A673 (cell line): ENCODE measurements around the gene SCAI. TPM values are rescaled to one million over a fixed set of nuclear protein-coding genes. Genes with fewer than 3 reads are reported as not detected.

Experiments used
- BruUV-seq: library from RNA; stranded (reverse); fragments of 400-500 nt; replicated peaks from 2 replicates; lab custom pipeline; 2021; lab: Mats Ljungman, UMichigan
- CTCF ChIA-PET: fragments of 300-600 bp; sonication (Branson Sonifier 250); formaldehyde crosslinking; loops from one replicate; lab custom pipeline; 2022; ENCODE audit warnings: antibody characterized with exemption; lab: Charles Lee
- POLR2A ChIA-PET: fragments of 300-600 bp; sonication (Branson Sonifier 250); formaldehyde crosslinking; loops from one replicate; lab custom pipeline; 2022; ENCODE audit warnings: antibody characterized with exemption; ENCODE audit not compliant: low non-redundant PET; lab: Charles Lee
- DNase-seq: peaks from one replicate; pipeline ENCODE4 v3.0.0-alpha.2; 2015; ENCODE audit warnings: low spot score
- H3K27ac ChIP-seq: fragments of 200-600 bp; sonication (generic); 2 replicates; pipeline ENCODE4 v1.5.1; 2016; ENCODE audit warnings: mixed run types, low read depth, mild to moderate bottlenecking, mixed read lengths, antibody characterized with exemption, low read length; ENCODE audit not compliant: poor library complexity, severe bottlenecking
- H3K27me3 ChIP-seq: fragments of 200-600 bp; sonication (generic); replicated peaks from 2 replicates; pipeline ENCODE4 v1.6.1; 2017; ENCODE audit warnings: mixed run types, low read depth, mild to moderate bottlenecking, mixed read lengths, antibody characterized with exemption, low read length; ENCODE audit not compliant: insufficient read depth, poor library complexity
- H3K36me3 ChIP-seq: fragments of 200-600 bp; sonication (generic); 2 replicates; pipeline ENCODE4 v1.6.1; 2016; ENCODE audit warnings: mixed run types, mild to moderate bottlenecking, mixed read lengths, antibody characterized with exemption, low read length; ENCODE audit not compliant: insufficient read depth, poor library complexity, severe bottlenecking
- H3K4me1 ChIP-seq: fragments of 200-600 bp; sonication (generic); 2 replicates; pipeline ENCODE4 v1.6.1; 2017; ENCODE audit warnings: mixed run types, mild to moderate bottlenecking, mixed read lengths, antibody characterized with exemption, low read length; ENCODE audit not compliant: insufficient read depth, poor library complexity, severe bottlenecking
- H3K4me3 ChIP-seq: fragments of 200-600 bp; sonication (generic); 2 replicates; pipeline ENCODE4 v1.5.1; 2016; ENCODE audit warnings: low read depth, mixed run types, mild to moderate bottlenecking, mixed read lengths, low read length; ENCODE audit not compliant: poor library complexity, severe bottlenecking
- H3K9me3 ChIP-seq: fragments of 200-600 bp; sonication (generic); 2 replicates; pipeline ENCODE4 v1.6.1; 2016; ENCODE audit warnings: mixed run types, low read depth, mild to moderate bottlenecking, mixed read lengths, antibody characterized with exemption, low read length; ENCODE audit not compliant: poor library complexity, severe bottlenecking
- CTCF ChIP-seq: fragments of 300-800, 200-600 bp; sonication (generic); conservative IDR thresholded peaks from 2 replicates; pipeline ENCODE4 v1.5.1; 2017; ENCODE audit warnings: low read depth, mild to moderate bottlenecking, antibody characterized with exemption, low read length, moderate library complexity, mixed read lengths
- EZH2 ChIP-seq: fragments of 200-600 bp; sonication (generic); IDR thresholded peaks from 2 replicates; pipeline ENCODE4 v1.6.1; 2017; ENCODE audit warnings: borderline replicate concordance, low read depth, mild to moderate bottlenecking, mixed read lengths, antibody characterized with exemption, low read length; ENCODE audit not compliant: poor library complexity, severe bottlenecking
- intact Hi-C: fragments of 100-400 bp; cut with micrococcal nuclease; formaldehyde crosslinking; loops from one replicate; pipeline ENCODE4 v1.10.0; 2022; ENCODE audit not compliant: unreplicated experiment
- total RNA-seq: library from RNA; stranded (reverse); gene quantifications from 2 replicates; pipeline ENCODE4 v1.2.3, GENCODE V29; 2021

SCAI gene
- total RNA-seq, 1 experiment from 2014 or later, result 14.1 TPM

DNA sequence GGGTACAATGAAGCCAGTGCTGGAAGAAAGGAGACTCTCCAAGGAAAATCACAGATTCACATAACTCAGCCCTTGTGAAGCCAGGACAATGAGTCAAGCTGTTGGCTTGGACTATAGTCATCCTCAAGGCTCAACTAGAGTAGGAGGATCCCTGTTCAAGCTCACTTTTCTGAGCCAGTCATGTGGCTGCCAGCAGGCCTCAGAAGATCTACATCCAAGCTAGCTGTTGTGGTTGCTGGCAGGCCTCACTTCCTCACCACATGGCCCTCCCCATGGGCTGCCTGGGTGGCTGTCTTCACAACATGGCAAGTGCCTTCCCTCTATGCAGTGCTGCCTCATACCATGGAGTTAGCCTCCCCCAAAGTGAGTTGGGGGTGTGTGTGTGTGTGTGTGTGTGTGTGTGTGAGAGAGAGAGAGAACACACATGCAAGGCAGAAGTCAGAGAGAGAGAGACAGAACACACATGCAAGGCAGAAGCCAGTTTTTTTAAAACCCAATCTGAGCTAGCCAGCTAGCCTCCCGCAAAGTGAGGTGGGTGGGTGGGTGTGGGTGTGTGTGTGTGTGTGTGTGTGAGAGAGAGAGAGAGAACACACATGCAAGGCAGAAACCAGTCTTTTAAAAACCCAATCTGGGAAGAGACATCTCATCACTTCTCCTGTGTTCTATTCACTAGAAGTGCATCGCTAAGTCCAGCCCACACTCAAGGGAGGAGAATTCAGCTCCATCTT is 17.1 kb downstream of the SCAI start:
- peak; percentile 36 for DNase-seq
- Histone ChIP-seq H3K4me1 (no peaks in the 10 kb centered on the region), H3K9me3 (no peaks in the 10 kb centered on the region), H3K4me3 (no peak overlapping the region), H3K27ac (no peak overlapping the region), H3K36me3 (no peaks in the 10 kb centered on the region), H3K27me3 (no peaks in the 10 kb centered on the region)
- intact Hi-C loops, result no loop called here
- POLR2A ChIA-PET, result no interaction called here
- CTCF ChIA-PET, result no interaction called here
- TF ChIP-seq EZH2 (no peak), CTCF (no peak)
- no TSS peak for BruUV-seq

- no peaks in the 10 kb centered on the region for H3K27me3 ChIP-seq
- ChIA-PET CTCF (no interaction called here), POLR2A (no interaction called here)
- intact Hi-C loops, result no loop called here
- no TSS peak for BruUV-seq
- H3K4me3 ChIP-seq, result no peak overlapping the region
- no peaks in the 10 kb centered on the region for H3K36me3 ChIP-seq
- H3K4me1 ChIP-seq, result no peaks in the 10 kb centered on the region
- TF ChIP-seq CTCF (no peak), EZH2 (no peak)
- no peak for DNase-seq
- no peak overlapping the region for H3K27ac ChIP-seq
- no peaks in the 10 kb centered on the region for H3K9me3 ChIP-seq
Measured at GRCh38 chr9:125125523-125125922, 17.8 kb downstream of the SCAI start.

DNA sequence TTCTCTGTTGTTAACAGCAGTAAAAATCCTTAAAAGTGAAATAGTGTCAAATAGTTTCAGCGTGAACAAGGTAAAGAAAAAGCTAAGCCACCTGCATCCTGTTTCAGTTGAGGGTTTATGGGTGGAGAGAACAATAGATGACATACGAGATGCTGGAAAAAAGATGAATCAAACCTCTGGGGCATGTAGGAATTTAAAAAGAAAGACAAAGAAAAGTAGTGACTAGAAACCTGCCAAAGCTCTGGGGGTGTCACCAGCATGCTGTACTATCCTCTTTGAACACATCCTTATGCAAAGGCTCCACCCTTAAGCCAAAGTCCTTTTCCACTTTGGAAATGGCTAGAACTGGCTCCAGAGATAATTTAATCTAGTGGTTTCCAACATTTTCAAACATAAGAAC is 22.2 kb downstream of the SCAI start:
- ChIA-PET POLR2A (no interaction called here), CTCF (no interaction called here)
- Histone ChIP-seq H3K27ac (no peak overlapping the region), H3K4me1 (peaks cover 10% of the 10 kb centered on the region), H3K9me3 (no peaks in the 10 kb centered on the region), H3K4me3 (no peak overlapping the region), H3K36me3 (no peaks in the 10 kb centered on the region), H3K27me3 (no peaks in the 10 kb centered on the region)
- TF ChIP-seq EZH2 (no peak), CTCF (no peak)
- intact Hi-C loops, result no loop called here
- no peak for DNase-seq
- no TSS peak for BruUV-seq
